HK-2 (cell line): ENCODE measurements around the gene HRK.
A peak's percentile ranks its signal among the peaks of the same experiment; 100 is the strongest.

Experiments
- DNase-seq: peaks from one replicate; pipeline ENCODE4 v3.0.0-alpha.2; 2018; ENCODE audit not compliant: unreplicated experiment

Gene HRK

DNA sequence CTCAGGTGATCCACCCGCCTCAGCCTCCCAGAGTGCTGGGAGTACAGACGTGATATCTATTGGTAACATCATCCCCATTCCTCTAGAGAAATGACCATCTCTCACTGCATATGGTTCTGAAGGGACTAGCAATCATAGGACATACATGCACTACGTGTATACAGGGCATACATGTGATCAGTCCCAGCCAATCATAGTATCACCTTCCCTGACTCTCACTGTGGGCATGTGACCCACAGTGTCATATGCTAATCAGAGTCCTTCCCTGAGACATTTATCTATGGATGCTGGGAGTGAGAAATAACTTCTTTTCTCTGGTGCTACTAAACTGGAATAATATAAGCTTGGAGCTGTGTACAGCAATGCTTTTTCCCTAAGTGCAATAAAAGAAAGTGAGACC, 17.4 kb upstream of the HRK start:
- no peak for DNase-seq

DNA sequence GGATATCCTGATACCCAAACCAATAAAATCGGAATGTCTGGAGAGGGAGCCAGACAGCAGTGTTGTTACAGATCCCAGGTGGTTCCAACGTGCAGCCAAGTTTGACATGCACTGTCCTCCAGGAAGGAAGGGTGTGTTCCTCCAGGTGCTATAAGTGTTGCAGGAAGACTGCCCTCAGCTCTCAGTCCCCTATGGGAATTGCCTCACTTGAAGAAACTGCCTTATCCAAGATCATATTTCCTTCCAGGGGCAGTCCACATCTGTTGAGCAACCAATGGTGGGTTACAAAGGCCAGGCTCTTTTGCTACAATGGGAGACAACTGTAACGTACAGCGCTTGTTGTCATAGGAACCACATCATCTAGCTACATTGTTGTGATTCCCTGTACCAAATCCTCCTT, 16.2 kb upstream of the HRK start:
- no peak for DNase-seq

DNA sequence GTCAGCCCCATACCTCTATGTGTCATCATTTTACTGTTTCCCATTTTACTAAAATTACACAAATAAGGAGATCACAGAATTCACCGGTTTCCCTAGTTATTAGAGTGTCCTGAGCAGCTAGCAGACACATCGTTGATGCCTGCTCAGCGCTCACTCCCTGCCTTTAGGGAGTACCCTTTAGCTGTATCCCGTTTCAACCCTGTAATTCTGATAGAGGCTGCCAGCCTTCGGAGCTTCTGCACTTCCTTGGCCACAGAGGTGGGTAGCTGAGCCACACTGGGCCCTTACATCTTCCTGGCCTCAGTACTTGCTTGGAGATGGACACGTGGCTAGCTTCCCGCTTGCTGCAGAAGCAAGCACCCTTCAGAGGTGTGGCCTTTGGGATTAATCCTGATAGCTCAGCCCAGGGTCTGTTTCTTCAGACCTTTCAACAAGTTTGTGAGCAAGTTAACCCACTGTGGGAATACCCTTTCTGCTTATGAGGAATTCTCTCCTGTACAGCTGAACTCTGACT, 15.2 kb upstream of the HRK start:
- no peak for DNase-seq

DNA sequence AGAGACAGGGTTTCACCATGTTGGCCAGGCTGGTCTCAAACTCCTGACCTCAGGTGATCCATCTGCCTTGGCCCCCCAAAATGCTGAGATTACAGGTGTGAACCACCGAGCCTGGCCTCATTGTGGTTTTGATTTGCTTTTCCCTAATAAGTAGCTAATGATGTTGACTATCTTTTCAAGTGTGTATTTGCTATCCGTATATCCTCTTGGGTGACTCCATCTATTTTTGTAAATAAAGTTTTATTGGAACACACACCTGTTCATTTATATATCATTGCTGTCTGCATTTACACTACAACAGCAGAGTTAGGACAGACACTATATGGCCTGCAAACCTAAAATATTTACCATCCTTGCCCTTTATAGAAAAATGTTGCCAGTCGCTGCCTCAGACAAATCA, 13.7 kb upstream of the HRK start:
- no peak for DNase-seq

DNA sequence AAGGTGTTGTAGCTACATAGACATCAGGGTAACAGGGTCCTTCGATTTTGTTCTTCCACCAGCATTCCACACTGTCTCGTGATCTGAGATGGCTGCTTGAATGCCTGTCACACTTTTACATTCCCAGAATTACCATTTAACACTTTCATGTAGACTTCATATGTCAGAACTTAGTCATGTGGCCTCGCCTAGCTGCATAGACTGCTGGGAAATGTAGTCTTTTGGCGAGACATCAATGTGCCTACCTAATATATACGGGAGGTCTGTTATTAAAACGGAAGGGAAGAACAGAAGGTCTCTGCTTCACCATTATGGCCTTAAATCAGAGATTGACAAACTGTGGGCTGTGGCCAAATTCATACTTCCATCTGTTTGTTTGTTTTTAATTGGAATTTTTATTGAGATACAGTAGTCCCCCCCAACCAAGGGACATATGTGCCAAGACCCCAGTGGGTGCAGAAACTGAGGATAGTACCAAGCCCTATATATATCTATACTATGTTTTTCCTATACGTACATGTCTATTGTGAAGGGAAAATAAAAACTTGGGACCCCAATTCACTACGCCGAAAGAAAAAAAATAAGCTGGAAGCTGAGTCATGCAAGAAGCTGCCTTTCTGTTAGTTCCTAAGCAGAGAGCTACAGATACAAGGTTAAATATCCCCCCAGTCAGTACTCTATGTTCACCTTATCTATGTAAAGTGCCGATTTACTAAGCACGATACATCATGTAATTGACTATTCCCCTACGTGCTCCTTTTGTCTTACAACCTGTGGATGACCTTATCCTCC, 11.3 kb upstream of the HRK start:
- no peak for DNase-seq

DNA sequence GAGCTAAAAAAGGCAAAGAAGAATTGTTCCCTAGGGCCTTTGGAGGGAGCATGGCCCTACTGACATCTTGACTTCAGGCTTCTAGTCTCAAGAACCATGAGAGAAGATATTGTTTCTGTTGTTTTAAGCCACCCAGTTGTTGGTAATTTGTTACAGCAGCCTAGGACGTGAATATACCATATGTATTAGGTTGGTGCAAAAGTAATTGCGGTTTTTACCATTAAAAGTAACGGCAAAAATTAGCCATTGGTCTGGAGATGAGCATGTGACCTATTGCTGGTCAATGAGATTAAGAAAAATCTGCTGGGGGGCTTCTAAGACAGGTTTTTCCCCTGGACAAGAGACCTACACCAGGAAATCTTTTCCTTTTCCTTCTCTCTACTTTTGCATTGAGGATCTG, 9.8 kb upstream of the HRK start:
- no peak for DNase-seq

DNA sequence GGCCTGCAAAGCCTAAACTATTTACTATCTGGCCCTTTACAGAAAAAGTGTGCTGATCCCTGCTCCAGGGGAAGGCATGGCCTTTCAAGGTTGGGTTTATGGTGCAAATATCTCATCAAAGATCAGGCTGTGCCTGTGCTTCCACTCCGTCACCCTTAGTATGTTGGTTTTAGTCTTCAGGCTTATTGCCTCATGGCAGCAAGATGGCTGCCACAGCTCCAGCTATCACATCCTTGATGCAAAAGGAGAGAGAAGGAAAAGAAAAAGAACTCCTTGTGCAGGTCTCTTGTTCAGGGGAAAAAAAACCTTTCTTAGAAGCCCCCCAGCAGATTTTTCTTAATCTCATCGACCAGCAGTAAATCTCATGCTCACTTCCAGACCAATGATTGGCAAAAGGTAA, 9.1 kb upstream of the HRK start:
- DNase-seq: no peak

DNA sequence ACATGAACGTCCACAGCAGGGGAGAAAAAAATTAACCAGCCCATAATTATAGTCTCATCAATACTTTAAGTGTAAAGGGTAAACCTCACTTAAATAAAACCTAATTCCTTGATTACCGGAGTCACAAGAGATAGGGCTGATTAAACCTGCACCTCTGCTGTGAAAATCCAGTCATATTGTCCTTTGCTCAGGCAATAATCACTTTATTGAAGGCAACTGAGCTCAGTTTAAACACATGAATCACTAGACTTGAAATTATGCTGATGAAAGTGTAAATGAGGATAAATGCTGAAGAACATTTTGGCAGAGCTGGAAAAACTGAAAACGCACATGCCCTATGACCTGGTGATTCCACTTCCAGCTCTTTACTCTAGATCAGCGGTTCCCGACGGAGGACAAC, 6.7 kb upstream of the HRK start:
- DNase-seq: no peak

DNA sequence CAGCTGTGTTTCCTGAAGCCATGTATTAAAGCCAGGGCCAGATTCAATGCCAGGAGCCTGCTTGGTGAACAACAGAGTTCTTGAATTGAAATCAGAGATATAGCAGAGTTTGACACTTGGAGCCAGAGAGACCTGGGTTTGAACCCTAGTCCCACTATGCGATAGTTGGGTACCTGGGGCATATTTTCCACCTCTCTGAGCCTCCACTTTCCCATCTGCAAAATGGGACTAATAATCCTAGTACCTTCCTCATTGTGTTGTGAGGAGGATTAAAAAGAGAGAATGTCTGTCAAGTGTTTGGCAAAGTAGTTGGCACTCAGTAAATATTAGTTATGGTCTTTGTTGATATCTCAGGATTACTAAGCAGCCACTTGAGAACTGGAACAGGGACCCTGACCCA, 6.0 kb upstream of the HRK start:
- DNase-seq: no peak

DNA sequence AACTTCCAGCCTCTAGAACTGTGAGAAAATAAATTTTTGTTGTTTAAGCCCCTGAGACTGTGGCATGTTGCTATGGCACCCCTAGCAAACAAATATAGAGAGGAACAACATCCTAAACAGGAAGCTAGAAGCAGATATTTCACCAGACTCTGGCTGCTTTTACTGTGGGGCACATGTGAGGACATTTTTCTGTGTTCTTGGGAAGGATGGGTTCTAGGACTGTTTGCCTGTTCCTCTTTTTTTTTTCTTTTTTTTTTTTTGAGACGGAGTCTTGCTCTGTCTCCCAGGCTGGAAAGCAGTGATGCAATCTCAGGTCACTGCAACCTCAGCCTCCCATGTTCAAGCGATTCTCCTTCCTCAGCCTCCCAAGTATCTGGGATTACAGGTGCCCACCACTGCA, 4.2 kb upstream of the HRK start:
- DNase-seq: no peak

DNA sequence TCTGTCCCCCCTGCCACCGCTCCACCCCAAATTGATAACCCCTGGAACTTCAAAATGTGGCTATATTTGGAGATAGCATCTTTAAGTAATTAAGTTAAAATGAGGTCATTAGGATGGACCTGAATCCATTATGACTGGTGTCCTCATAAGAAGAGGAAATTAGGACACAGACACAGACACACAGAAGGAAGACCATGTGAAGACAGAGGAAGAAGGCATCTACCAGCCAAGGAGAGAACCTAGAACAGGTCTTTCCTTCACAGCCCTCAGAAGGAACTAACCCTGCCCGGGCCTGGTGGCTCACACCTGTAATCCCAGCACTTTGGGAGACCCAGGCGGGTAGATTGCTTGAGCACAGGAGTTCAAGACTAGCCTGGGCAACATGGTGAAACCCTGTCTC, 3.6 kb upstream of the HRK start:
- no peak for DNase-seq

DNA sequence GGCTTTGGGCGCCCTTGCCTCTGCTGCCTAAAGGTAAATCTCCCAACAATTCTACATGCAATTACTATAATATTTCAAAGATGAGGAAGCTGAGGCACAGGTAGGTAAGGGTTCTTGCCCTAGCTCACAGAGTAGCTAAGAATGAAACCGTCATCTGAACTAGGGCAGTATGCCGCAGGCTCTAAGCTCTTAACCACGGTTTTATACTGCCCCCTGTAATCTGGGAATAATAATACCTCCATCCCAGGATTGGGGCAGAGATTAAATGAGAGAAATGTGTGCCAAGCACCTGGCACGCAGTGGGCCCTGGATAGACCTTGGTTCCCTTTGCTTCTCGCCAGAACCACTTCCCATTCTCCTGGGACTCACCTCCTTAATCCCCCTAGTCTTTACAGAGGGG, 1.5 kb upstream of the HRK start:
- DNase-seq: no peak

DNA sequence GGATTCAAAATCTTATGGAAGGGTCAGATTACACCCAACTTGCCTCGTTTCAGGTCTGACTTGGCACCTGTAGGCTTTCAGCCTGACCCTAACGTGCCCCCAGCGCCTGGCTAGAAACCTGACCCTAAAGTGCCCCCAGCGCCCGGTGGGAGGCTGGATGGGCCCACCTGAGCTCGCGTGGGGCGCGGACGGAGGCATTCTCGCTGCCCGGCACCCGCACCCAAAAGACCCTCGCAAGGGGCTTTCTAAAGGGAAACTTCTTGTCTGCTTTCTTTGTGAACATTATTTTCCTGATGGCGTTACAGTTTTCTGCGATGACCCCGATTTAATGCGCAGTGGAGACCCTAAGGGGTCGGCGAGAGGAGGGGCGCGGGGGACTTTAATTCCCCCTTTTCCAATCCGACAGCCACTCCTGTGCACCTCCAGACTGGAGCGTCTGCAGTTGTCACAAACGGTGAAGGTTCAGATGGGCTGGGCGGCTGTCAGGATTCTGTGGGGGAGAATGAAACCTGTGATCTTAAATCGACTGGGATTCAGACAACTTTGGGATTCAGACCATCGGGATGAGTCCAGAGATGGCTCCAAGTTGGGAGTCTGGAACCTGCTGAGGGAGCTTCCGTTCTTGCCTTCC, 751 bp upstream of the HRK start:
- no peak for DNase-seq

DNA sequence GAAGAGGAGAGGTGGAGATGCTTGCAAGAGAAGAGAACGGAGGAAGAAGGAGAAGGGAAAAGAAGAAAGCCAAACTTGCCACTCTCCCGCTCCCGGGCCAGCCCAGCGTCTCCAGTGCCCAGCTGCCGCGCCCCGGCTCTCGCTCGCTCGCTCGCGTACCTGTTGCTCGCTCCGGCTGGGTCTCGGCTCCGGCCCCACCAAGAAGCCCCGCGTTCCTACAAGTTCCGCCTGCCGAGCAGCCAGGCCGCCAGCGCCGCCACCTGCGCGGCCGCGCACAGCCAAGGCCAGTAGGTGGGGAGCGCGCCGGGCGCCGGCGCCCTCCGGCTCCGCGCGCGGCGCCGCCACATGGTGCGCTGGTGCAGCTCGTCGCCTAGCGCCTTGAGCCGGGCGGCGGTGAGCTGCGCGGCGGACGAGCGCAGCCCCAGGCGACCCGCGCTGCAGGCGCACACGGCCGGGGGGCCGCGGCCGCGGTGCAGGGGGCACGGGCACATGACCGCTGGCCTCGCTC, 370 bp downstream of the HRK start:
- DNase-seq: peak; percentile 22

DNA sequence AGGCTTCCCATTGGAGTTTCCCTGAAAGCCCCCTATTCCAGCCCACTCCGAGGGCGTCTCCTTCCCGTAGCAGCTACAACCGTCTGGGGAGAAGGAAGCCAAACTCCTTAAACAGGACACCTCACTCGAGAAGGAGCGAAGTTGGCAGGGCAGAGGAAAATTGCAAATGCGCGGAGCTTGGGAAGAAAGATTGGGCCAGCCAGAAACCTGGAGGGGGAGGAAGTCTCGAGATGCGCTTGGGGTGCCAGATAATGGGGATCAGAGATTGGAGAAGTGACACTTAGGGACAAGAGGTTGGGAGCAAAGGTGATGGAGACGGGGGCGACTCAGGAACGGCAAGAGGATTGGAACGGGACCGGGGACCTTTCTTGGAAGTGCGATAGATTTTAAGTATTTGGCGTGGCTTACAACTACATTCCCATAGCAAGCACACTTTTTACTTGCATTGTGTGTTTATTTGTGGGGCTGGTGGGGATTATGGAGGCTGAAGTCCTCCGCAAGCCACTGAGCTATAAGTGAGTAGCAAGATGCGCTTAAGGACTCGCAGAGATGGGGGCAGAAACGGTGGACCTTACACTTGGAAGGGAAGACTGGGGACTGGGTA, 926 bp downstream of the HRK start:
- no peak for DNase-seq

DNA sequence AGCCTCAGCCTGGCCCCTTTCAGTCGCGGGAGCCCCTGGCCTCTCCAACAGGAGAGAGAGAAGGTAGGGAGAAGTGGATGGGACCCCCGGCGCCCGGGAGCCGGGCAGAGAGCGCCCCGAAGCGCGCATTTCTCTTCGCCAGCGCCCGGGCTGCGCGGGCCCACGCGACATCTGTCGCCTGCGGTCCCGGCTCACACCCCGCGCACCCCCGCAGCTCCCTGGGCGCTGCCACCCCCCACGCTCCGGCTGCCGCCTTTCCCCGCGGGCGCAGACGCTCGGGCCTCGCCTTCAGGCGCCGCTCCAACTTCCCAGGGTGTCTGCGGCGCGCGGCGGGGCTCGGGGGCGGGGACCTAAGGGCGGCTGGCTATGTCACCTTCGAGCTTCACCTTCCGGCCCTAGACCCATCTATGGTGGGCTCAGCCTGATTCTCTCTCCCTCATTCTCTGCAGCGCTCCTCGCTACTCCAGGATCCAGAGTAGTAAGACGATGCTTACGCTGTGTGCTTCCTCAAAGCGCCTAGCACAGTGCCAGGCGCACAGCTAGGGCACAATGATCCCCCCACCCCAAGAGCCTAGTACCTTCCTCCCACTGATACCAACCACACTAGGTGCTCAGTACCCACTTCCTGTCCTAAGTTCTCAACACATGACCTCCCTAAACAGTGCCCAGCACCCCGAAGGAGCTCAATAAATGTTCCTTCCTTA, 1.6 kb downstream of the HRK start:
- no peak for DNase-seq

DNA sequence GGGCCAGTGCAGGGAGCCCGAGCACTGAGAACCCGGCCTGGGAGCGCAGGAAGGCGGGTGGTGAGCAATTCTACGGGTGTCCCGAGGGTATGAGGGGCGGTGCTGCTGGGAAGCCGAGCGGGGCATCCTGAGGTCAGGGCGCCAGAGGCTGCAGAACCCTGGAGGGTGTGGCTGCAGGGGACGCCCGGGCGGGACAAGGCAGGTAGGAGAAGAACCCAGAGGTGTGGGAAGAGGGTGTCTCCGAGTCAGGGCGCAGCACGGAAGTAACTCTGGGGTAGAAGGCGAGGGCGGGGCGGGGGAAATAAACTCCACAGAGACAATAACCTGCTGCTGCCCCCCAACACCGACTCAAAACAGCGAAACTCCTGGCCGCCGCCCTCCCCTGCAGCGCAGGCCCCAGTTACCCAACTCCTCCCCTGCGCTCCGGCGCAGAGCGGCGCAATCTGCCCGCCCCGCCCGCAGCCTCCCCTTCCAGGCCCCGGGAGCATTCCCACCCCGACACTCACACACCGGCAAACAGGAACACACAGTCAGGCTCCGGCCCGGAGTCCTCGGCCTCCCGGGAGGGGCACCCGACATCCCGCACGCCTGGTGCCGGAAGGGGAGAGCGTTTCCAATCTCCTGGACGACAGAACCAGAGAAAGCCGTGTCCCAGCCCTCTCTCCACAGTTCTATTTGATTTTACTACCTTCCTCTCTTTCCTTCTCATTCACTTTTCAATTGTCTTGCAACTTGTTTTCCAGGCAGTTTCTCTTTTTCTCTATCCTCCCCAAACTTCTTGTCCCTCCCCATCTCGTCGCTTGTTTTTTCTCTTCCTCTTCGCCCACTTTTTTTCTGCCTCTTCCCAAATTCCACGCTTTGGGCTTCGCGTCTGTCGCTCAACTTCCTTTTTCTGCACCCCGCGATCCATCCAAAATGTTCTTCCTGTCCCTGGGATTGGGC, 2.4 kb downstream of the HRK start:
- peak; percentile 15 for DNase-seq

DNA sequence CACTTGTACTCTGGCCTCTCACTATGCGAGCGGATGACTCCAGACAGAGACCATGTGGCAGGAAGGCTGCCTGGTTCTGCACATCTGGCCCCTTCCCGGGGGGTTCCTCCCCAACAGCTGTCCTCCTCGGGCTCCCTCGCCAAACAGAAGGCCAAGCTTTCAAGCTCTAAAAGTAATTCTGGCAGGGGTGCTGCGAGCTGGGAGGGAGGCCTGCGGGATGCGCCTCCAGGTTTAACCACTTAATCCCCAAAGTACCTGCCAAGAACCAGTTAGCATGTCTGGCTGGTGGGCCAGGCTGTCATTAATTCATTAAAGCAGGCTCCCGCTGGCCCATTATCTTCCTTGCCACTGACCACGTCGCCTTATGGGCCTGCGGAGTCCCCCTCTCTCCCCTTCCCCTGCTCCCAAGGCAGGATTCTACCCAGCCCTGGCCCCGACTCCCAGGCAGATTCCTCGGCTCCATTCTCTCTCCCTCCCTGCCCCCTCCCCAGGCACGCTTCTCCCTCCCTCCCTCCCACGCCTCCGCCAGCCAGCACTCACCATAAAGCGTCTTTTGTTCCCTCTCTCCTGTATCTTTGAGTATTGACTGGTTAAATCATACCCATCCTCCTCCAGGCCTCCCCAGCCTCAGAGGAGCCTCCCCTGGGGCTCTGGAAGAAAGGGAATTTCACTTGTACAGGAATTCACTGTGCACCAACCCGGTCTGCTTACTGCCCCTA, 4.9 kb downstream of the HRK start:
- no peak for DNase-seq

DNA sequence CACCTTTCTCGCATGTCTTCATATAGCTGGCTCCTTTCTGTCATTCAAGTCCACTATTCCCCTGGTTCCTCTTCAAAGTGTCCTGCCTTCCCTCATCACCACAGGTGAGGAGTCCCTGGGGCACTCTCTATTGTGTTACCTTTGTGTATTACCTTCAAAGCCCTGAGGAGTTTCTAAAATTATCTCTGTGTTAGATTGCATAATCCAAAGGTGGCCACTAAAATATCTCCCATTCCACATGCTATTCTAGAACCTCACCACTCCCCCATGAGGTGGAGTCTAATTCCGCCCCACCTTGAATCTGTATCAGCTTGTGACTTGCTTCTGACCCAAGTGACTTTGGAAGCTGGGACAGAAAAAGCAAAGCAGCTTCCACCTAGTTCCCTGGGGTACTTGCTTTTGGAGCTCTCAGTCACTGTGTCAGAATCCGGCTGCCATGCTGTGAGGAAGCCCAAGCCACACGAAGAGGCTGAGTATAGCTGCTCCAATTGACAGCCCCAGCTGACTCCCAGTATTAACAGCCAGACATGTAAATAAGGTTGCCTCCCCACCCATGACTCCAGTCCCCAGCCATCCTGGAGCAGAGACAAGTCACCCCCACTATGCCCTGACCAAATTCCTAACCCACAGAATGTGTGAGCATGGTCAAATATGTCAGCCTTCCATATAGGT, 6.8 kb downstream of the HRK start:
- DNase-seq: no peak

DNA sequence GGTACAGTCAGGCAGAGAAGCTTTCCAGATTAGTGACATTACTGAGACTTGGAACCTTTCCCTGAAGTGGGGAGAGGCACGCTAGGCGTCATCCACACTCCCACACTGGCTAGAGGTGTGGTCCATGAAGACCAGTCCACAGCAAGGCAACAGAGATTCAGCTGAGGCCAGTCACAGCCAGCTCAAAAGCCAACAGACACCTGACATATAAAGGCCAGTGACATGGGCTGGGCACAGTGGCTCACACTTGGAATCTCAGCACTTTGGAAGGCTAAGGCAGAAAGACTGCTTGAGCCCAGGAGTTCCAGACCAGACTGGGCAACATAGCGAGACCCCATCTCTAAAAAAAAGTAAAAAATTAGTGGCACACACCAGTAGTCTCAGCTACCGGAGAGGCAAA, 10.9 kb downstream of the HRK start:
- no peak for DNase-seq
